Testis (tissue), 3 donors: ENCODE data around the gene CLN6. TPM values are rescaled to one million over a fixed set of nuclear protein-coding genes. Genes with fewer than 3 reads are reported as not detected.

Experiments used
- DNase-seq: peaks from one replicate; pipeline ENCODE4 v3.0.0-alpha.2; 2019
- H3K27ac ChIP-seq, 2 donors: fragments of 200-600 bp; sonication (generic); one replicate each; pipeline ENCODE4 v1.5.1; 2019
- H3K27me3 ChIP-seq: fragments of 200-600 bp; sonication (generic); one replicate; pipeline ENCODE4 v1.5.1; 2019
- H3K36me3 ChIP-seq: fragments of 200-600 bp; sonication (generic); one replicate; pipeline ENCODE4 v1.5.1; 2017; ENCODE audit warnings: low read depth; ENCODE audit errors: missing control alignments
- H3K4me1 ChIP-seq: fragments of 200-600 bp; sonication (generic); one replicate; pipeline ENCODE4 v1.5.1; 2019
- H3K4me3 ChIP-seq, 2 donors: fragments of 200-600 bp; sonication (generic); one replicate each; pipeline ENCODE4 v1.5.1; 2017 to 2019
- H3K9me3 ChIP-seq: fragments of 200-600 bp; sonication (generic); one replicate; pipeline ENCODE4 v1.5.1; 2017
- POLR2A ChIP-seq: fragments of 450-650 bp; IDR thresholded peaks from one replicate; pipeline ENCODE4 v1.6.1; 2017; ENCODE audit warnings: antibody characterized with exemption, mild to moderate bottlenecking, moderate library complexity
- WGBS, 2 donors: methylation state at CpG; one replicate each; pipeline ENCODE4 v1.1.5; 2018; 5-methylcytosine and 5-hydroxymethylcytosine counted together
- intact Hi-C: fragments of 100-400 bp; cut with DNase I; formaldehyde crosslinking; loops from one replicate; pipeline ENCODE4 v1.15.1; 2023; ENCODE audit warnings: low total_unique reads
- polyA plus RNA-seq: library from polyadenylated mRNA; stranded (reverse); fragments of 350-450 nt; fragmentation: Illumina TruSeq; extraction: RNeasy Lipid Tissue Mini Kit (QIAGEN cat#74804); gene quantifications from one replicate; pipeline ENCODE4 v1.2.3, GENCODE V29; 2014; ENCODE audit warnings: low read depth, low replicate concordance; ENCODE audit not compliant: insufficient read depth
- total RNA-seq, 2 donors: library from RNA; depleted of rRNA; stranded (reverse); fragments of >200 nt; gene quantifications; one replicate each; pipeline ENCODE4 v1.2.3, GENCODE V29; 2016
- TF ChIP-seq, protein P1 (sequence below), 3 experiments: fragments of 450-650 bp in 2 of 3; fragments of 200-600 bp in 1 of 3; sonication (generic) in 1 of 3; IDR thresholded peaks; one replicate each; pipeline ENCODE4 v1.5.1; 2016 to 2019; ENCODE audit warnings: antibody characterized with exemption in 3 of 3, mild to moderate bottlenecking in 2 of 3, moderate library complexity in 1 of 3

Gene CLN6
- total and polyA plus RNA-seq, 3 donors from 2014 or later = 23.3 to 58.8 (median 39.7) TPM

DNA sequence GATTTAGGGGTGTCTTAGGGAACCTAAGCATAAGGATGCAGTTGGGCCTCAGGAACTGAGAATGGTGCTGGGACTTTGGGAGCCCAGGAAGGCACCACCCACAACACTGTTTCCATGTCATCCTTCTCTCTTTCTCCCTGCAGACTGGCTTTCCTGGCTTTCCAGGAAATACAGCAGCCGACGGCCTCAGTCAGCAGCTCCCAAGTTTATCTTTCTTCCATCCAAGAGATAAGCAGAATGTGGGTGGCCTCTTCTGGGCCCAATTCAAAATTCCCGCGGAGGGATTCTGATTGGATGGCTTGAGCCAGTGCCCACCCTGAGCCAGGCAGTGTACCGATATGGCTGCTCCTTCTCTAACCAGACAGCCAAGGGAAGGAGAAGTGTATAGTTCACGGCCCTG is 4.5 kb upstream of the CLN6 start:
- TF ChIP-seq, protein P1, sequence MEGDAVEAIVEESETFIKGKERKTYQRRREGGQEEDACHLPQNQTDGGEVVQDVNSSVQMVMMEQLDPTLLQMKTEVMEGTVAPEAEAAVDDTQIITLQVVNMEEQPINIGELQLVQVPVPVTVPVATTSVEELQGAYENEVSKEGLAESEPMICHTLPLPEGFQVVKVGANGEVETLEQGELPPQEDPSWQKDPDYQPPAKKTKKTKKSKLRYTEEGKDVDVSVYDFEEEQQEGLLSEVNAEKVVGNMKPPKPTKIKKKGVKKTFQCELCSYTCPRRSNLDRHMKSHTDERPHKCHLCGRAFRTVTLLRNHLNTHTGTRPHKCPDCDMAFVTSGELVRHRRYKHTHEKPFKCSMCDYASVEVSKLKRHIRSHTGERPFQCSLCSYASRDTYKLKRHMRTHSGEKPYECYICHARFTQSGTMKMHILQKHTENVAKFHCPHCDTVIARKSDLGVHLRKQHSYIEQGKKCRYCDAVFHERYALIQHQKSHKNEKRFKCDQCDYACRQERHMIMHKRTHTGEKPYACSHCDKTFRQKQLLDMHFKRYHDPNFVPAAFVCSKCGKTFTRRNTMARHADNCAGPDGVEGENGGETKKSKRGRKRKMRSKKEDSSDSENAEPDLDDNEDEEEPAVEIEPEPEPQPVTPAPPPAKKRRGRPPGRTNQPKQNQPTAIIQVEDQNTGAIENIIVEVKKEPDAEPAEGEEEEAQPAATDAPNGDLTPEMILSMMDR (IDR thresholded peaks at IDR 0.05) = no peak
- TF ChIP-seq POLR2A = no peak
- no peaks in the 10 kb centered on the region for H3K9me3 ChIP-seq
- DNase-seq = no peak
- intact Hi-C loops = no loop called here
- peaks cover 7% of the 10 kb centered on the region for H3K4me1 ChIP-seq
- H3K27me3 ChIP-seq = no peaks in the 10 kb centered on the region
- 46 to 57% methylated on average over 6 of the region's 6 CpGs for WGBS, 2 donors
- no peaks in the 10 kb centered on the region for H3K36me3 ChIP-seq
- H3K4me3 ChIP-seq = no peak overlapping the region
- no peak overlapping the region for H3K27ac ChIP-seq

DNA sequence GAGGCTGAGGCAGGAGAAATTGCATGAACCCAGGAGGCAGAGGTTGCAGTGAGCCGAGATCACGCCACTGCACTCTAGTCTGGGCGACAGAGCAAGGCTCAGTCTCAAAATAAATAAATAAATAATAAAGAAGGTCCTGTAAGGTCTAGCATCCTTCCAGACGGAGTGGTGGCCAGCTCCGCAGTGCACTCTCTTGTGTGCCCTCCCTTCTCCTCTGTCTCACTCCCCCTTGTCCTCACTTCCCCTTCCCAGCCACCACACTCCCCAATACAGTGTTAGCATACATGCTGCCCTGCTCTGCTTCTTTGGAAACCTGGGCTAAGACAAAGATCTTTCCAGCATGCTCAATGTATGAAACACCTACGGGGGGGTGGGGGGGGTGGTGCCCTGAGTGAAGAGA is 3.4 kb upstream of the CLN6 start:
- H3K36me3 ChIP-seq = no peaks in the 10 kb centered on the region
- no peak for DNase-seq
- H3K27ac ChIP-seq = no peak overlapping the region
- intact Hi-C loops = no loop called here
- H3K27me3 ChIP-seq = no peaks in the 10 kb centered on the region
- H3K4me3 ChIP-seq = no peak overlapping the region
- no peaks in the 10 kb centered on the region for H3K9me3 ChIP-seq
- TF ChIP-seq, protein P1 (IDR thresholded peaks at IDR 0.05) = no peak
- TF ChIP-seq POLR2A = no peak
- WGBS, 2 donors = 89 to 90% methylated on average over 6 of the region's 6 CpGs
- H3K4me1 ChIP-seq = peaks cover 16% of the 10 kb centered on the region

DNA sequence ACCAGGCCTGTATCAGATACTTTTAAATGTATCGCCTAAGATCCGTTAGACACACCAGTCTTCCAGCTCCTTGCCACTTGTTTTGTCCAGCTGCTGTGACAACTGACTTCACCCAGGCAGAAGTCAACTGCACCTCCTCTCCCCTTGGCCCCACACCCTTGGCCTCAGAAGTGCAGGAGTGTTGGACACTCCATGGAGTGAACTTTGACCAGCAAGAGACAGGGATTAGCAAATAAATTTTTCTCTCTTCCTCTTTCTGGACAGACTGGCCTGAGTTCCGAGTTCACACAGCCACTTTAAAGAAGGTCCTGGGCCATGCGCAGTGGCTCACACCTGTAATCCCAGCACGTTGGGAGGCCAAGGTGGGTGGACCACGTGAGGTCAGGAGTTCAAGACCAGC is 2.9 kb upstream of the CLN6 start:
- no peak for DNase-seq
- WGBS, 2 donors = 84 to 91% methylated on average over 6 of the region's 6 CpGs

DNA sequence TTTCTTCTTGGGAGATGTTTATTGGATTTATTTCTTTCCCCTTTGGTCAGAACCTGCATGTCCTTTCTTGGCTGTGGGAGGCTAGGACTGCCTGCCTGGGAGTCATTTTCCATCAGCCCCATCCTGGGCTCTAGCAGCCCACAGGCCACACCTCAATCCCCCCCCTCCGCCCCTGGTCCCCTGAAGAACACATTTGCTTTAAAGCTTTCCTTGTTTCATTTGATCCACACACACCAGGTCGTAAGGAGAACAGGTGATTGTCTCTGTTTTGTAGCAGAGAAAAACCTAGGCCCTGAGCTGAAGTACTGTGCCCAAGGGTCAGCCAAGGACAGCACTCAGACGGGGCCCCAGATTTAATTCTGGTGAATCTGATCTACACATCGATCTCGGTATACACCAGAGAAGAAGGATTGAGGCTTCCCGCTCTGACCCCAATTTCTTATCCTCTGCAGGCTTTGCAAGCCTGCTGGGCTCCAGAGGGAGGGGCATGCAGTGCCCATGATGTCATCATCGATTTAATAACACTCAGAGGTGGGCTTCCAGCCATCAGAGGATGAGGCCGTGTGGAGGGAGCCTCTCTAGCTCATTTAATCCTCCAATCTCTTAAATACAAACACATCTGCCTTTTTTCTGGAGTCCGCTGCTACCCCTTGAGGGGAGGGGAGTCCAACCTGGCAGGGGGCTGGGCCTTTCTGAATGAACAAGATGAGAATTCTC is 1.7 kb upstream of the CLN6 start:
- TF ChIP-seq, protein P1 (IDR thresholded peaks at IDR 0.05) = no peak
- no peak overlapping the region for H3K27ac ChIP-seq
- no peaks in the 10 kb centered on the region for H3K36me3 ChIP-seq
- H3K4me1 ChIP-seq = peaks cover 18% of the 10 kb centered on the region
- no peaks in the 10 kb centered on the region for H3K27me3 ChIP-seq
- 78 to 79% methylated on average over 8 to 9 of the region's 9 CpGs for WGBS, 2 donors
- H3K9me3 ChIP-seq = no peaks in the 10 kb centered on the region
- no peak for DNase-seq
- intact Hi-C loops = no loop called here
- H3K4me3 ChIP-seq = no peak overlapping the region

More for the DNA sequence above, 2.9 kb upstream of the CLN6 start:
- H3K4me1 ChIP-seq = peaks cover 18% of the 10 kb centered on the region
- no peaks in the 10 kb centered on the region for H3K27me3 ChIP-seq
- intact Hi-C loops = no loop called here
- H3K36me3 ChIP-seq = no peaks in the 10 kb centered on the region
- H3K27ac ChIP-seq = no peak overlapping the region
- H3K4me3 ChIP-seq = no peak overlapping the region
- TF ChIP-seq, protein P1 (IDR thresholded peaks at IDR 0.05) = no peak
- no peak for TF ChIP-seq POLR2A
- H3K9me3 ChIP-seq = no peaks in the 10 kb centered on the region
